Measurements from ENCODE around the gene GCHFR.

Gene GCHFR

DNA sequence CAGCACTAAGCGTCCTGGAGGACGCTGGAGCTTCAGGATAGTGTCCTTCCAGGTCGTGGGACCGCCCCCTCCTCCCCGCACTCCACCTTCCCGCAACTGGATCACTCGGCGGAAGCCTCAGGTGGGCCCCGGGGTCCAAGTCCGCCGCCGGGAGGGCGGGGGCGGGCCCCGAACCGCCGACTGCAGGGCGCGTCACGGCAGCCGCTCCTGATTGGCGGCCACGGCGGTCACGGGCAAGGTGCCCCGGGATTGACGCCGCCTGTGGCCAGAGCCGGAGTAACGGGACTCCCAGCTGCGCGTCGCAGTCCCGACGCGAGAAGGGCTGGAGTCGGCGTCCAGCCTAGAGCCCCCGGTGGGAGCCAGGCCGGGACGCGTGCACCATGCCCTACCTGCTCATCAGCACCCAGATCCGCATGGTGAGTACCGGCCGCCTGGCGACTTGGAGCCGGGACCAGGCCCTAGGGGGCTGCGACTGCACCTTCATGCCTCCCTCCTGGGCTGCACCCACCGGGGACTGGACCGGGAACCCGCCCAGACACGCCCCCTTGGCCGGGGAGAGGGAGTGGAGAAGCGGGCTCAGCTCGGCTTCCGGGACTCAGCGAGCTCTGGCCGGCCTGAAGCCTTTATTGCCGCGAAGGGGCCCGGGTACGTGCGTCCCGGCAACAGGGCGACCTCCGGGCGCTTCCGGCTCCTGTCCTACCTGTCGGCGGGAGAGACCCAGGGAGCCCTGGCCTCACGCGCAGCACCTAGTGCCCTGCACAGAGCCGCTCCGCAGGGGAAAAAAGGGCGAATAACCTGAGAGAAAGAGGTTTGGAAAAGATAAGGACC, at the start of gene GCHFR:
GCHFR (plus strand) TSS at position 268 of the 828 bp plus-strand sequence; CDS start at position 381, 113 bp downstream.
- no peak for DNase-seq (ENCODE audit: low read depth in 2 of 2)

GRCh38 chr15:40714144-40714543, 49.7 kb upstream of the GCHFR start:
- DNase-seq (ENCODE audit: low read depth in 2 of 2): no peak

GRCh38 chr15:40716165-40716564, 47.7 kb upstream of the GCHFR start:
- no peak for DNase-seq (ENCODE audit: low read depth in 2 of 2)

GRCh38 chr15:40721701-40722100, 42.2 kb upstream of the GCHFR start:
- no peak for DNase-seq (ENCODE audit: low read depth in 2 of 2)

DNA sequence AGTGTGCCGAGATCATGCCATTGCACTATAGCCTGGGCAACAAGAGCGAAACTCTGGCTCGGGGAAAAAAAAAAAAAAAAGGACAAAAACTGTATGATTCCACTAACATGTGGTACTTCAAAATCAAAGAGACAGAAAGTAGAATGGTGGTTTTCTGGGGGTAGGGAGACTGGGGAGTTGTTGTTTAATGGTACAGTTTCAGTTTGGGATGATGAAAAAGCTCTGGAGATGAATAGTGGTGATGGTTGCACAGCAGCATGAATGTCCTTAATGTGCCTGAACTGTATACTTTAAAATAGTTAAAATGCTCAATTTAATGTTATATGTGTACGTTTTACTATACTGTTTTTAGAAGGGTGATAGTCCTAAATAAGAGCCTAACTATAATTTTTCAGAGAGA, 41.5 kb upstream of the GCHFR start:
- DNase-seq (ENCODE audit: low read depth in 2 of 2): no peak

- DNase-seq (ENCODE audit: low read depth in 2 of 2): no peak
Measured at GRCh38 chr15:40722934-40723333, 40.9 kb upstream of the GCHFR start.

DNA sequence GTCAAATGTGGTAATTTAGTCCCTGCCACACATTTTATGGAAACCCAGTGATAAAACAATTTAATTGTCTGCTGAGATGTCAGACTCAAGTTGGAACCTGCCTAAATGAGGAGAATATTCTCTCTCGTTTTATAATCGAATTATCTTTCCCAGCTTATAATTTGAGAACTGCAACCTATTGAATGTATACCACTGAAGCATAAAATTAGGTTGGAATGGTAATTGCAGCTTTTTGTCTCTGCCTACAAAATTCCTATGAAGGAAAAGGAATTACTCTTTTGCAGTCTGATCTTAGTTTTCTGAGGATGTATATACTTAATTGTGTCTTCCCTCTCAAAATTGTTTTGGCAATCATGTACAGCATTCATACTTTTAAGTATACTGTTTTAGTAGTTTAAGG, 39.9 kb upstream of the GCHFR start:
- DNase-seq (ENCODE audit: low read depth in 2 of 2): no peak

- no peak for DNase-seq (ENCODE audit: low read depth in 2 of 2)
Measured at GRCh38 chr15:40731034-40731433, 32.8 kb upstream of the GCHFR start.

GRCh38 chr15:40736575-40736974, 27.3 kb upstream of the GCHFR start:
- DNase-seq (ENCODE audit: low read depth in 2 of 2): no peak

- no peak for DNase-seq (ENCODE audit: low read depth in 2 of 2)
Measured at GRCh38 chr15:40737048-40737447, 26.8 kb upstream of the GCHFR start.

- DNase-seq (ENCODE audit: low read depth in 2 of 2): no peak
Measured at GRCh38 chr15:40739047-40739446, 24.8 kb upstream of the GCHFR start.

DNA sequence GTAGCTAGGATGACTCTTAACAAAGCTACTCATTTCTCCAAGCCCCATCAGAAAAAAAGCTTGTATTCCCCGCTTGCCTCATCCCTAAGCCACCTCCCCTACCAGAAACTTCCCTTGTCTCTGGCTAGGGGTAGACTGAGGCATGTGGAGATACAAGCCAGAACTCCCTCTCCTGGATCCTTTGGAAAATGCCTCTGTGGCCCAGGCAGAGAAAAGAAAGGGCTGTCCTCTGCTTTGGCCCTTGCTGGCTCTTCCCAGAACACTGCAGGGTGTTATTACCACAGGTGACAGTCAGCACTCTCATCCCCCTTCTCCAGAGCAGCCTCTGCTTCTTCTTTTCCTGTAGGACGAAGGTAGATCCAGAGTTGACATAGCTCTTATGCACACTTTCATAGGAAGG, 24.0 kb upstream of the GCHFR start:
- DNase-seq (ENCODE audit: low read depth in 2 of 2): no peak

DNA sequence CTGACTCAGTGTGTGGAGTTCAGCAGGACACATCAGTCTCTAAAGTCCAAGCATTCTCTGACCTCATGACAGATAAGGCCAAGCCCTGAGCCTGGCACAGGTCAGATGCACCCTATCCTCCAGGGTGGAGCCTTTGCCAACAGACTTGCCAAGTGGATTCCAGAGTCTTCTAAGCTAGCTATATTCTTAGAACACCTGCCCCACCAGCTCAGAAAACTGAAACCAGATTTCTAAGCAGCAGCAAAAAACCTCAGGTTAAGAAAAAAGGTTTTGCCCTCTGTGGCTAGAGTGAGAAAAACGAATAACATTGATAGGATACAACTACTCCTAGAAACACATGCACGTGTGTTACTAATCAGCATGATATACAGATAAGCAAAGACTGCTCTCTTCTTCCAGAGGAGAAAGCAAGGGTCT, 20.4 kb upstream of the GCHFR start:
- no peak for DNase-seq (ENCODE audit: low read depth in 2 of 2)

GRCh38 chr15:40743921-40744814, 19.7 kb upstream of the GCHFR start:
- DNase-seq (ENCODE audit: low read depth in 2 of 2): peak in 1 of 2 donors; percentile 26

- no peak for DNase-seq (ENCODE audit: low read depth in 2 of 2)
Measured at GRCh38 chr15:40744815-40745152, 19.1 kb upstream of the GCHFR start.

DNA sequence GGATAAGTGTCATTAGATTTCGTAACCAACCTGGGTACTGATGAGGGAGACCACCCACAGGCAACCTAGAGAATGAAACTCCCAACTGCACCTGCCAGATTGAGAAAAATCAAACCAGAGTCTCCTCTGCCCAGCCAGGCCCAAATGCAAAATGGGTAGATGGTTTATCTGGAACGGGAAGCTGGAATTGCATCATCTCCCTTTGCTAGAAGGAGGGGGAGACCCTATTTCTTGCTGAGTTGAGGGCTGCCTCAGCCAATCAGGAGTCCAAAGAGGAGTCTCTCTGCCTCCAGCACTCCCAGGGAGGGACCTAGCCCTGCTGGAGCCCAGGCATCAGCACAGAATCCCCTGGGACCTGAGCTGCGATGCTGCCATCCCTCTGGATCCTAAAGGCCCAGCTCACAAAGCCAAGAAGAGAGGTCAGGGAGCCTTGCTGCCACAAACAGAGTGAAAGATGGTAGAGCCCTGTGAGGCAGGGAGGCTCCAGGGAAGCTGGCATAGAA, 16.9 kb upstream of the GCHFR start:
- no peak for DNase-seq (ENCODE audit: low read depth in 2 of 2)

DNA sequence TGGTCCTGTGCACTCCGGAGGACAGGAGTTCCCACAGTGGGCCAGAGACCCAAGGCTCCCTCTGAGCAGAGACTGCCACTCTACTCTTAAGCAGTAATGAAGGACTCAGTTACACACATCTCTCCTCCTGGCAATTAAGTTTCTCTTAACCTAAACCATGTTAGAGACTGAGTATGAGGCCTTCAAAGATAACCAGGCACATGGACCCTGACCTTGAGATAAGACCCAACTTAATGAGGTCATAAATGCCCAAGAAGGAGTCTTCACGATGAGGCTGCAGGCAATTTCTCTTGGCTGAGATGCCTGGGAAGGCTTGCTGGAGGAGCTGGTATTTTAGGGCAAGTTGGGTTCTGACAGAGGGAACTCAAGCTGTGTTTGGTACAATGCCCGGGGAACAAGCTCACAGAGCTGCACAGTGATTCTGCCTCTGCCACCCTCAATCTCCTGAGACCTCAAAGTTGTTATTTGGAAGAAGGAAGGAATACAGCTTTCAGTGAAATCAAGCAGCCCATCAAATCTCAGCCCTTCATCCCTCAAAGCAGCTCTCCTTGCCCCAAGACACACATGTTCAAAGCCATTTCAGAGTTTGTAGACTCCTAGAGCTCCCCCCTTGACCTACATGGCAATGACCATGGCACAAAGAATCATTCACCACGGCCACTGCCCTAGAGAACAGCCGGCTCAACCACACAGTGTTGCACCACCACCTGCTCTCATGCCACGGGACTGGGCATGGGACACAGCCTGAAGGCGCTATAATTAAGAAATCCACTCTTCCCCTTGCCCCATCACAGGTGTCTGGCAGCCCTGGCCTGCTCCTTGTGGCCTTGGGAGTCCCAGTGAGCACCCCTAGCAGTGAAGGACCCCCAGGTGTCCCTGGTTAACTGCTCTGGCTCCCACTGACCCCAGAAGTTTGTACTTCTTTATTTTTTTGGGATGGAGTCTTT, 15.9 kb upstream of the GCHFR start:
- no peak for DNase-seq (ENCODE audit: low read depth in 2 of 2)

- DNase-seq (ENCODE audit: low read depth in 2 of 2): no peak
Measured at GRCh38 chr15:40749151-40749630, 14.7 kb upstream of the GCHFR start.

- DNase-seq (ENCODE audit: low read depth in 2 of 2): no peak
Measured at GRCh38 chr15:40750885-40751284, 13.0 kb upstream of the GCHFR start.

GRCh38 chr15:40751745-40752144, 12.1 kb upstream of the GCHFR start:
- no peak for DNase-seq (ENCODE audit: low read depth in 2 of 2)

DNA sequence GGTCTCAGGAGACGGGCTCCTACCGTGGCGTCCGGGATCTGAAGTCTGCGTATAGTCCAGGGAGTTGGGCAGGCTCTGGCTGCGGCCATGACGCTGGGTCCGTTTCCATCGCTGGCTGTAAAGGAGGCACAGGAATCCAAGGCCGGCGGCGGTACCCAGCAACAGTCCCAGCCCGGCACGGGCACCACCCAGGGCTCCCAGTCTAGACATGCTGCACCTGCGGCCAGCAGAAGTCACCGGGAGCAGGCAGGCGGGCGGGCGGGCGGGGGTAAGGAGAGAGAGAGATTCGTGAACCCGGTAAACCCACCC, 9.3 kb upstream of the GCHFR start:
- DNase-seq (ENCODE audit: low read depth in 2 of 2): no peak
